GM18861 (cell line): ENCODE results near the gene CKMT2.

ENCODE experiments used
- ATAC-seq: cut with Tn5 transposase; IDR thresholded peaks from one replicate; pipeline ENCODE4 v1.9.1; 2021; ENCODE audit not compliant: unreplicated experiment

The CKMT2 gene

DNA sequence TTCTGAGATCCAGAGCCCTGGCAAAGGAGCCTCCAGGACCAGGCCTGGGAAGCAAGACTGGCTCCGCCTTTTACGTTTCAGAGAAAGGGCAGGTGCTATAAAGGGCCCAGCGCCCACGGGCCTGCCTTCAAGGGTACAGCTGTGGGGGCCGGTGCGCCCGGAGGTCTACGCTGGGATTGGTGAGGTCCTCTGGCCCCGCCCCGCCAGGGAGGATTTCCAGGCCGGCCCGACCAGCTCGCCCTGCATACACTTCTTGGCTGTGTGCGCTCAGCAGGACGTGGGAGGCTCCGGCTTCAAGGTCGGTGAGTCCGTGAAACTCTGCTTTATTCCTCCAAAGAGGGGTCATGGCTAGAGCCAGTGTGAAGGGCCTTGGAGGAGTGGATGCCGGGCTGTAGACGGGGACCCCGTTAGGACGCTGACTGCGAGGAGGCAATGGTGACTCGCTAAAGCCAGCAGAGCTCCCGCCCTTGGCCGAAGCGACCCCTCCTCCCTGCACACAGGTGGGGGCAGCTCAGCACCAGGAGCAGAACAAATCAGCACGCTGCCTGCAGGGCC lies at the start of gene CKMT2:
Gene CKMT2, plus strand, starts transcription at position 243 of the 555 bp plus-strand sequence. CDS start 17,811 bp downstream, outside the sequence.
- no peak for ATAC-seq

DNA sequence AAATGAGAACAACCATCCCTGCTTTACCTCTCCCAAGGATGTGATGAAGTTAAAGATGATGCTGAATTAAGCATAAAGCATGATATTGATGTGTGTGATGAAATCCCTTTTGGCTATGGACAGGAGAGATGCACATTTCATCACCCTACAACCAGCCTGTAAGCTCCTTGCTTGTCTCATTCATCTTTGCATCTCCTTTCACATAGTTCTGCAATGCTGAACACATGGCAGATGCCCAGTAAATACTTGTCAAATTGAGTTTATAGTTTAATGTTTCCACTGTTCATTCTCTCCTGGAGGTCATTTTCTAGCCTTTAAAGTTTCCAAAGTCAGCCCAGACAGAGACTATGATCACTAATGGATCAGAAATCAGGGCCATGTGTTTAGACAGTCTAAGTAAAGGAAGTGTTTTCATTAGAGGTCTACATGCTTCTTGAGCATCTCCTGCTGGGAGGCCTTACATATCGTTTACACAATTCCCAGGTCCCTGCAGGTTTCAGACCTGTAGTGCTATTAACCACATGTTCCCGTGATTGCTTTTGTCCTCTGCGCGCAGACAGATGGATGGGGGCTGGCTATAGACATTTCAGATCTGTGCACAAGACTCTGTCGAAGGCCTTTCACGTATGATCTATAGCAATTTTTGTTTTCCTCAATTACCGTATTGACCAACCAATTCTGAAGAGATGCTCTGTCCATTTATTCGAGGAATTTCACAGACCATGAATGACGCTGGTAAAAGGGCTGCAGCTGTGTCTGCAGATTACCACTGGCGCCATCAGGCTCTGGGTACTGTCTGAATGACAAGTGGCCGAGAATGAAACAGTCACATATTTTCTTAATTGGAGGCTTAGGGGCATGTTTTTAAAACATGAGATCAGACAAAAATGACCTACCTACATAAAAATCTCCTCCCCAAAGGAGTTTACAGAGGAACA lies 49.0 kb upstream of the CKMT2 start:
- no peak for ATAC-seq

DNA sequence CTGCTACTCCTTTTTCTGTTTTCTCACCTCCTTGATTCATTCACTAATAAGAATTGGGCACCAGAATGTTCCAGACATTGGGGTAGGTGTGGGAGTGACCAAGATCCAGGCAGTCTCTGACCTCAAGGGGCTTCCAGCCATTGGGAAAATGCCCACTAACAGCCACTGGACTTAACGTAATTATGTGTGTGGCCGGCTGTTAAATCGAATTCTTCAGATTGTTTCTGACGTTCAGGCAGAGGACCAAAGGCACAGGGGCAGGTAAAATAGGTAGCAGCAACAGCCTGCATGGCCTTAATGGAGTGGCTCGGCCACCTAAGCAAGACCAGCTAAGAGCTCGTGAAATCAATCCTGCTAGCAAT lies 48.4 kb upstream of the CKMT2 start:
- ATAC-seq: no peak

DNA sequence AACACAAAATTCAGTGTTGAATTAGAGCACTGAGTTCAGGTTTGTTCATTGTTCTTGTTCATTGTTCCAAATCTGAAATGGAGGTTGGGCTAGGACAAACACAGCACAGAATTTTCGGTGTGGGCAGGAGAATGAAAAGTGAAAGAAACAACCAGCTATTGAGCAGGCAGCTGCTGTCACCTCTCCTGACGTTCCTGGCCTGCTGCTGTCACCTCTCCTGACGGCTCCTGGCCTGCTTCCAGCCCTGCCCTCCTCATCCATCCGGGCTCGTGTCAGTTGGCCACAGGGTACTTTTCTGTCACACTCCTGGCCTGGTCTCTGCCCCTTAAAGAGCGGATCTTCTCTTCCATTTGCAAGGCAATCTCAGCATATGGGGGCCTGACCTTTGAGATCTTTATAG lies 45.2 kb upstream of the CKMT2 start:
- no peak for ATAC-seq

DNA sequence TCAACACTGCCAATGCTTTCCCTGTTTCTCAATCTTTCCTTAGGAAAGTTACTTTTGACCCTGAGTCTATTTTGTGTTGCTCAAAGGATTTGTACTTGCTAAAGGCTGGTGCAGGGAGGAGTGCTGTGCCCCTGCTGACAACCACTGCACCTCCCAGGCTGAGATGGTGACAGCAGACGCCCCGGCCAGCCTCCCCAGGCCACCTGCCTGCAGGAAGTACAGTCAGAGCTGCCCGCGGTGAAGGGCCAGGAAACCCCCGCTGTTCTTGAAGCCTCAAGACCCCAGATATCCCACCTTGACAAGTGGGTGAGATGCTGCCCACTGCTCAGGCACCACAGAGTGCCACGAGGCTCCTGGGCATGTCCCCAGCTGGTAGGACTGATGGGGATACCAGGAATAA lies 44.2 kb upstream of the CKMT2 start:
- ATAC-seq: no peak

DNA sequence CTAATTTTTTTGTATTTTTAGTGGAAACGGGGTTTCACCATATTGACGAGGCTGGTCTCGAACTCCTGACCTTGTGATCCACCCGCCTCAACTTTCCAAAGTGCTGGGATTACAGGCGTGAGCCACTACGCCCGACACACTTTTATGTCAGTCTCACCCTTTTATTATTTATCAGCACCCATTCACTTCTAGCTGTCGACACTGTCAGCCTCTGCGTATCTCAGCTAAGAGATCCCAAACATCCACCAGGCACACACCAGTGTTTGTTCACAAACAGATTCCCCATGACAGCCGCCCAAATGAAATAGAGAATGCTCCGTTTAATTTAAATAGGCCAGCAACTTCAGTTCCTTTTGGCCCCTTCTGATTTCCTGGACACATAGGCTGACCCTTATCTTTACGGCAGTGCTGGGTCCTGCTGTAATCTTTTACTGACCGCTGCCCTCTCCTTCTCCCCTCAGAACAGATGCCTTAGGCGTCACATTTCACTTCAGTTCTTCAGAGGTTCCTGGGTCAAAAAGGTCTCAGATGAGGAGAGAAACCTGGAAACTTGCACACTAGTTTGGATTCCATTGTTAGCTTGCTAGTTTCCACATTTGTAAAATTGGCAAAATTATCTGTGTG lies 43.1 kb upstream of the CKMT2 start:
- ATAC-seq: no peak

DNA sequence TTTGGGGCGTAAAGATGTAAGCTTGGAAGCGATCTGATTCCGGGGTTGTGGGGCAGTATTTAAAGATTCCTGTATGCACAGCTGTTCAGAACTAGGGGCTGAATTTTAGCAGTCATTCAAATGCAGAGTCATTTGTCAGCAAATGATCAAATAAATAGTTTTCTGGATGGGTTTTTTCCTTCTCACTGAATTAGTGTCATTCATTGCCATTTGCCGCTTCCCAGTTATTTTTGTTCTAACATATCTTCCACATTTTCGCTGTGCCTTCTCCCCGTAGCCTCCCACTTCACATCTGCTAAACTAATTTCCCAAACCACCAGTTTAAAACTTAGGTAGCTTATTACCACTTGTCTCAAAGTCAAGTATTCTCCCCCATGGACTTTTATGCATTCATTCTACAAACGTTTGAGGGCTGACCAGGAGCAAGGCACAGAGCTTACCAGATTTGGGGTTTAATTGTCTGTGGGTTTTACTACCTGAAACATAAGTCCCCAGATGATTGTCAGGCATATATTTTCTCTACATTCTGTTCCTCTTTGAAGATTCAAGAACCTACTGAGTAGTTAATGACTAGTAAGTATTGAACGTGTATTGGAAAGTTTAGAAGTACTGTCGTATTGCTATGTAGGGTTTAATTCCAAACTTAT lies 41.3 kb upstream of the CKMT2 start:
- ATAC-seq: no peak

DNA sequence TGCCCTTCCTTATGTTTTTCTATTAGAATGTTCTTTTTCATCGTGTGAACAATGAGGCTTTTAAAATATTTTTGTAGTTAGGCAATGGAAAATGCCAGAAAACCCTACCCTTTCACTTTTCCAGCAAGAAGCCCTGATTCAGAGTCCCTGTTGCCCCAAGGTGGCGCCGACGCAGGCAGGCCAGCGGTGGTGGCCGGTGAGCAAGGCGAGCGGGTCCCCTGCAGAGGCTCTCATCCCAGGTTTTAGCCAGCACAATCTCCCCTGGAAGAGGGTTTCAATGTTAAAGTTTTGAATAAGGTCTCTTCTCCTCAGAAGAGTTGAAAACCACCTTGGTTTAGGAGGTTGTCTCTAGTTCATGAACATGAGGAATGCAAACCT lies 40.8 kb upstream of the CKMT2 start:
- ATAC-seq: no peak

DNA sequence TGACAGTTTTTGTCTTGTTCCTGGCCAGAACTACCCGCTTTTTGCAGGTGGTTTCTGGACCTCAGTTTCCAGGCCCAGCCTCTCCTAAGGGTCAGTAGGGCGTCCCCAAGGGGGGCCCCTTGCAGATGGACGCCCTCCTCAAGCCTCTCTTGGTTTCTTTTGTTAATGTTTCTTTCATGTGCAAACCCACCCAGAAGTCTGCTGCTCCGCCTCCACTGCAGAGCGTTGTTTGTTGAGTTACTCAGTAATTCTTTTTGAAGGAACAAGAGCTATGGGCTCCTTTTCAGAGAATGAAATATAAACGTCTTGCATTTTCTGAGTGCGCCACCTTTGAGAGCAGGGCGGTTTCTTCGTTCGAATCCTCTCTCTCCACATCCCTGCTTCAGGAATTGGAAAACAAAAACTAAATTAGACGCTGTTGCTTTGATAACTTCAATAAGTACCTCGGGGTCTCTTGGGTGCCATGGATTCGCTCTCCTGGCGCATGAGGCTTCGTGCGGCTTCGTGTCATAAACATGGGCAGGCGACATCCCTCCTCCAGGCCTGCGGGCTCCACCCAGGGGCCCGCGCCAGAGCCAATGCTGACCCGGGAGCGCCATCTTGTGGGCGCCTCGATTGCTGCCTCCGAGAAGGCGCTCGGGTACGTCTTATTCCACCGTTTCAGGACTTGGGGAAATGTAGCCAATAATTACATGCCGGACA lies 38.3 kb upstream of the CKMT2 start:
- ATAC-seq: peak; percentile 92

DNA sequence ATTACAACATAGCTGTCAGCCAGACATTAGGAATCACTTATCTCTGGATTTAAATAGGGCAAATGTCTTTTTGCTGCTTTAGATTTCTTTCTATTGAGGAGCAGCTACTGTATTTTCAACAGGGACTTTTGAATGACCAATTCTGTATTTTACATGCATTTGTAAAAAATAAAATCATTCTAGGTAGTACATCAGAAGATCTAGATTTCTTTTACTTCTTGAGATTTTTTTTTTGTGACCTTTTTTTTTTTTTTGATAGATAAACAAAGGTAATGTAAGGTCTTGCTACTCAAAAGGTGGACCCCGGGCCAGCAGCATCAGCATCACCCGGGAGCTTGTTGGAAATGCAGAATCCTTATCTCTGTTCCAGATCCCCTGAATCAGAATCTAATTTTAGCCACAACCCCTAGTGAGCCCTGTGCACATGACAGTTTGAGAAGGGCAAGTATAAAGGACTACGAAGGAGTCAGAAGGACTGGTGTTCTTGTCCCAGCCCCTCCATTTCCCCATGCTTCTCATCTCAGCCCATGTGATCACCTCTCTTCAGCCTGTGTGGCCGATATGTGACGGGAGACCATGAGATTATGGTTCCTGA lies 37.7 kb upstream of the CKMT2 start:
- ATAC-seq: no peak

DNA sequence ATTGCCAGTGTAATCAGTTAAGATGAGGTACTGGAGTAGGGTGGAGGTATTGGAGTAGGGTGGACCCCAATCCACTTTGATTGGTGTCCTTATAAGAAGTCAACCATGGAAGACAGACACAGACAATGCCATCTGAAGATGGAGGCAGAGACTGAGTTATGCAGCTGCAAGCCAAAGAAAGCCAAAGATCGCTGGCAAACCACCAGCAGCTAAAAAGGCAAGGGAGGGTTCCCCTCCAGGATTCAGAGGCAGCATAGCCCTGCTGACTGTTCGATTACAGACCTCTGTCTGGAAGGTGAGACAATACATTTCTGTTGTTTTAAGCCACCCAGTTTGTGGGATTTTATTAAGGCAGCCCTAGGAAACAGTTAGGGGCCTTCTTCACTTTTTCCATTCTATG lies 30.5 kb upstream of the CKMT2 start:
- ATAC-seq: no peak

DNA sequence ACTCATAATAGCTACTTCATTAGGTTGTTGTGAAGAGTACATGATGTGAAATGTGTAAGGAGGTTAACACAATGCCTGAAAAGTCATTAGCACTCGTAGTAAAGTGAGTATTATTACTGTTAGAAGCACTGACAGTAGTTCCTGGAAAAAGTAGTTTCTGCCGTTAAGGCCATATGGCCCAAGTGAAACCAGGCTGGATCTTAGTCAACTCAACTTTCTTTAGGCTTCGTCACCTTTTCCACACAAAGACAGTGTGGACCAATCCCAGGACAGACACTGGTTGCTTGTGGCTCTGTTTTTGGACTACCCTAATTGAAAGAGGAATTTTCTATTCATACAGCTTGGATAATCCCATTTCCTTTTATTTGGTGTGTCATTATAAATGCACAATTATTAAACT lies 29.4 kb upstream of the CKMT2 start:
- no peak for ATAC-seq

DNA sequence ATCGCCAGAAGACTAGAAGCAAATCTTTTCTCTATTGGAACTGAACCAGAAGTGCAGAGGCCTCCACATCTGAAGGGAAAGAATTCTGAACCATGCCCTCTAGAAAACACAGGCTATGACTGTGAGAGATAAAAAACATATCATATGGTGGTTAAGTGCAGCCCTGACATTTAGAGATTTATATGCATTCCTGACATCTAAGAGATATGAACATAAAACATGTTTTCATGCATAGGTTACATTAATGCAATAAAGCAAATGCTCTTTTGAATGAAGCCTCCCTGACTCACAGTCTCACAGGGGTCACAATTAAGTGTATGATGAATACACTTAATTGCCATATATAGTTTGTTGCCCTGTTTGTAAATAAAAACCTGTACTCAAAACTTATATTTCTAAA lies 28.9 kb upstream of the CKMT2 start:
- ATAC-seq: no peak

DNA sequence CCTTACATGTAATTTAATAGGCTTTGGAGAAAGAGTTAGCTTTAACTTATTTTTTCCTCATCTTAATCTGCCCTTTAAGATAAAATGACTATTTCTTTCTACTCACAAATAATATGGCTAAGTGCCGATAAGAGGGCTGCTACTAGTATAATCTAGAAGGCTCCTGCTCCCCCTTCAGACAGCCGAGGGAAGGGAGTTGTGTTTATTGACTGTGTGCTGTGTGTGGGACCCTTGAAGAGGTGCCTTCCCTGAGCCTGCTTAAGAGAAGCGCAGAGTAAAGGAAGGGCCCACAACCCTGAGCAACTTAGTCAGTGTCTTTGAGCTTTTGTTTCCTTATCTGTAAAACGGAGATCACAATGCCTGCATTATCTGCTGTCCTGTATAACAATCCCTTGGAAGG lies 28.1 kb upstream of the CKMT2 start:
- no peak for ATAC-seq

DNA sequence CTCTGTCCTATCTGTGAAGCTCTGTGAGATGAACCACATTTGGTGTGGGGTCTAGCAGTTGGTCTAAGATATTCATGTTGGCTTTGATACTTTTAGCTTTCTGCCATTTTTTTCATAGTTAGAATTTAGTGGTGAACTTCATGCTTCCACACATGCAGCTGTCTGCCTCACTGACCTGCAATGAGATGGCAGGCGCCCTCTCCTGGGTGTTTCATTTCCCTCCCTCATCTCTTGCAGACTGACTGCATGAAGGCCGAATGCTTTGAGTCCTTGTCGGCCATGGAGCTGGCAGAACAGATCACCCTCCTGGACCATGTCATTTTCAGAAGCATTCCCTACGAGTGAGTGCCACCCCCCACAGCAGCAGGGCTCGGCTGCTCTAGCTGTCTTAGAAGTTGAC lies 26.1 kb upstream of the CKMT2 start:
- no peak for ATAC-seq

DNA sequence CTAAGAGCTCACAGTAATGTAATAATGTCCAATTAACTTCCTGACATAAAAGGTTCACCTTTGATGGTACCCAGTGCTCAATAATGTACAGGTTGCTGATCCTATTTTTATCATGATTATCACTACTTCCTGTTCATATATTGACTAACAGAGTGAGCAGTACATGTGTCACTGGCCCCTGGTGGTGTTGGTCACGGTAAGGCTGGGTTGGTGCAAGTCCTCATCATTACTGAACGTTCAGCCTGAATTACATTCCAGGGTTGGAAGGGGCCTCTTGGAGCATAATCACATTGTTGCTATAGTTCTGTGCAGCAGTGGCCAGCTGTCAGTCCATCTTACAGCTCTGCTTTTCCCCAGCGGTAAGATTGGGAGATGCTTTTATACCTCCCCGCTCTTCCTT lies 24.2 kb upstream of the CKMT2 start:
- ATAC-seq: no peak

DNA sequence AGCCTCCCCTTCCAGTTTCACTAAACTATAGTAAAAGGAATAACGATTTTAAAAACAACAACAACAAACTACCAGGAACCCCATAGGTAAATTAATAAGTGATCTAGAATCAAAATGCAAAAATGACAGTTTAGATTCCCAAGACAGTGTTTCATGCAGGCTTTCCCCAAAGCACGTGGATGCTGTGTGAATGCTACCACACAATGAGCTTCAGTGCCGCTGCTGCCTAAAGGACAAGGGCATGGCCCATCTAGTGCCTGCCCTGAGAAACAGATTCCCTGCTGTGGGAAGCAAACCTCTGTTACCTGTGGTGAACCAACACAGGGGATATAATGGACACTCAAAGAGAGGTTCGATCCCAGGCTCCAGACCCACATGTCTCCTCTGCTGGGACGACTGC lies 23.7 kb upstream of the CKMT2 start:
- ATAC-seq: no peak

DNA sequence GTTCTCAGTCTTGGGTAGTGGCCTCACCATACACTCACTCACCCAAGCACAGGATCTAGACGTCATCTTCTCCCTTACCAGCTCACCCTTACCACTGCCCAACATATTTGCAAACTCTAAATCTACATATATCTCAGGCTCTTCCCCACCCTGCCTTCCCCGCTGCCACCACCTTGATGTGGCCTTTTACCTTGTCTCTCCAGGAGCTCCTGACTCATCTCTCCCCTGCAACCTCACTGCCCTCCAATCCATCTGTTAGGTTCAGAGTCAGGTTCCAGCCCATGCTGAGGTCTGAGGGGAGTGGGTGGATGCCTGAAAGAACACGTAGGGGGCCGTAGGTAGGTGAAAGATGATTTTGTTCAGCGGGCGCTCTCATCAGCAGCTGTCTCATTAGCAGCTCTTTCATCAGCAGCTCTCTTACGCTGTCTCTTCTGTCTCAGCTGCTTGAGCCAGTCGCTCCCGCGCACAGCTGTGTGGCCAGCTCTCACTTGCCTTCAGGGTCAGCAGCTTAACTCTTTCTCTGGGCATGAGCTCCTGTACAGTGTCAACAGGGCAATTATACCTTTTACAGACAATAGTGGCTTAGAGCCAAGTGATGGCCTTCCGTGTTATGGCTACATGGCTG lies 23.1 kb upstream of the CKMT2 start:
- no peak for ATAC-seq

DNA sequence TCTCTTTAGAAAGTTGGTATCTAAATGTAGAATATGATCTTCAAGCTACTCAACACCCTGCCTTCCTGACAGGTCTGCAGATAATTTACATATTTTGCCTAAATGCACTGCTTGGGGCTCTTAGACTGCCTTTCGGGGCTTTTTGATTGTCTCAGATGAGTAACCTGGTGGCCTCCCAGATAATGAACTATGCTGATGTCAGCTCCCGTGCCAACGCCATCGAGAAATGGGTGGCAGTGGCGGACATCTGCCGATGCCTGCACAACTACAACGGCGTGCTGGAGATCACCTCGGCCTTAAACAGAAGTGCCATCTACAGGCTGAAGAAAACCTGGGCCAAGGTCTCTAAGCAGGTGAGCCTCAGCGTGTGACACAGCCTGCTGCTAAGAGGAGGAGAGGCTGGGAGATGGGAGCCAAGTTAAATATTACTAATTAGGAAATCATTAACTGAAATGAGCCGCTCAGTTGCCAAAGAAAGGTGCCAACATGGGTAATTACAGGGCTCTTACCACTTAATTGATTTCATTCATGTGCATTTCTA lies 20.8 kb upstream of the CKMT2 start:
- ATAC-seq: peak; percentile 74

DNA sequence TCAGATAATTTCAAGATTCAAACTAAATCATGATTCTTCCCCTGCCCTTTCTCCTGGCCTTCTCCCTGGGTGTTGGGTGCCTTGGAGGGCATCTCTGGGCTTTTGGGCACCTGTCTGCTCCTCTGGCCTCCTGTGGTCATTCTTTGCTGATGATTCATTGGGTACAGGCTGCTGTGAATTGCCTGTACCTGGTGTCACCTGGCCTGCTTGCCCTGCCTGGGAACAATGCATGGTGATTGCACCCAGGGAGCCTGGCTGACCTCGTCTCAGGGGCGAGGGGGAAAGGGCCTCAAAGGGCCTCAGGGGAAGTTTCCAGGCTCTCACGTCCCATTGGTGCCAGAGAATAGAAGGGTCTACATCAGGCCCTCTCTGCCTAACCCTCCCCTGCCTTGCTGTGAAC lies 20.1 kb upstream of the CKMT2 start:
- ATAC-seq: no peak
